ENCODE measurements around the gene PLA2G2D. TPM values are rescaled to one million over a fixed set of nuclear protein-coding genes. Genes with fewer than 3 reads are reported as not detected.

PLA2G2D gene
- not detected in 2 replicates for total RNA-seq

GRCh38 chr1:20119347-20119746, at the start of gene PLA2G2D:
PLA2G2D (minus strand) TSS chr1:20119536; CDS start chr1:20119498, 38 bp downstream.

GRCh38 chr1:20138961-20139550, 19.7 kb upstream of the PLA2G2D start, which contains the start of gene PLA2G2F:
PLA2G2F (plus strand) TSS chr1:20139323; CDS start chr1:20139428, 105 bp downstream.

GRCh38 chr1:20069874-20070273, 49.5 kb downstream of the PLA2G2D start, which contains the start of gene PLA2G5:
PLA2G5 (plus strand) TSS chr1:20070194; CDS start chr1:20084831, 14,637 bp downstream.

Other genes starting within 250 kb of the PLA2G2D start
- gene OTUD3, start 237.1 kb downstream of the PLA2G2D start, total RNA-seq = 0.78 and 2.2 TPM in 2 replicates
- gene PLA2G2E, start 195.9 kb downstream of the PLA2G2D start, total RNA-seq = not detected in 2 replicates
- gene PLA2G2A, start 139.9 kb downstream of the PLA2G2D start, total RNA-seq = not detected in 2 replicates
- not detected in 2 replicates for gene PLA2G5, start 49.3 kb downstream of the PLA2G2D start, total RNA-seq
- gene PLA2G2F, start 19.8 kb upstream of the PLA2G2D start, total RNA-seq = not detected in 2 replicates
- under 0.01 and 0.13 TPM in 2 replicates for gene UBXN10, start 66.6 kb upstream of the PLA2G2D start, total RNA-seq
- not detected in 2 replicates for gene PLA2G2C, start 67.0 kb upstream of the PLA2G2D start, total RNA-seq
- under 0.01 TPM in 1 of 2 replicates, not detected in the other for gene VWA5B1, start 171.3 kb upstream of the PLA2G2D start, total RNA-seq

Measured in epithelial cell of alveolus of lung (primary cell).